LHCN-M2 (cell line): ENCODE data around the gene EEFSEC. TPM values are rescaled to one million over a fixed set of nuclear protein-coding genes. Genes with fewer than 3 reads are reported as not detected.

Experiments used
- DNase-seq: peaks from one replicate; pipeline ENCODE4 v3.0.0-alpha.2; 2012; ENCODE audit warnings: low read depth
- total RNA-seq: library from RNA; depleted of rRNA; stranded (reverse); fragments of >200 nt; gene quantifications from 2 replicates; pipeline ENCODE4 v1.2.3, GENCODE V29; 2014

Gene EEFSEC
- total RNA-seq, 1 experiment from 2014 or later = 7.9 TPM

DNA sequence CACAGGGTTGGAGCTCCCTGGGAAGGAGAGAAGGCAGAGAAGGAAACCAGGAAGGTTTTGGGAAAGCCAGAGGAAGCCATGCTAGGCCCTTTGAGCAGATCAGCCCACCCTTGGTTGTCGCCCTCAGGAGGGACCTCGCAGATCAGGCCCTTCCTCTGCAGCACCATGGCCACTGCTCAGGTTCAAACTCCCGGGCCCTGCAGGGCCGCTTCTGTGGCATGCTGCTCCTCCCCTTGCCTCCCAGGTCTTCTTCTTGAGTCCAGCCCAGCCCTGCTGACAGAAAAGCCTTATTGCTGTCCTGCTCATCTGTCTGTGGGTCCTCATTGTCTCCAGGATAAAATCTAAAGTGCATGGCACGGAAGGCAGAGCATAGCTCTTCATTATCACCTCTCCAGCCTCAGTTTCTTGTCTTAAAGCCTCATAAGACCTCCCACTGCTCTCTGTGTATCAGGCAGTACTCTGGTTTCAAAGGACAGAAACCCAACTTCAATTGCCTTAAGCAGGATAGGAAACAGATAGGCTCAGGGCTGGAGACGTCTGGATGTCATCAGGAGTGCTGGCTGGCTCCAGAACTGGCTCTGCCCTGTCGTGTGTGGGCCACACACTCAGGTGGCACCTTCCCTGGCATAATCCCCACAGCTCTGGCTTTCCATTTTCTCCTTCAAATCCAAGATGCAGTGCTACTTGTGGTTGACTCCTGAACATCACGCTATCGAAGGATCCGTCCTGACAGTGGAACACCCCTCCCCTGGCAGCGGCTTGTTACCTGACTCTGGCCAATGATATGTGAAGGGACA, 118.5 kb downstream of the EEFSEC start:
- DNase-seq = no peak

DNA sequence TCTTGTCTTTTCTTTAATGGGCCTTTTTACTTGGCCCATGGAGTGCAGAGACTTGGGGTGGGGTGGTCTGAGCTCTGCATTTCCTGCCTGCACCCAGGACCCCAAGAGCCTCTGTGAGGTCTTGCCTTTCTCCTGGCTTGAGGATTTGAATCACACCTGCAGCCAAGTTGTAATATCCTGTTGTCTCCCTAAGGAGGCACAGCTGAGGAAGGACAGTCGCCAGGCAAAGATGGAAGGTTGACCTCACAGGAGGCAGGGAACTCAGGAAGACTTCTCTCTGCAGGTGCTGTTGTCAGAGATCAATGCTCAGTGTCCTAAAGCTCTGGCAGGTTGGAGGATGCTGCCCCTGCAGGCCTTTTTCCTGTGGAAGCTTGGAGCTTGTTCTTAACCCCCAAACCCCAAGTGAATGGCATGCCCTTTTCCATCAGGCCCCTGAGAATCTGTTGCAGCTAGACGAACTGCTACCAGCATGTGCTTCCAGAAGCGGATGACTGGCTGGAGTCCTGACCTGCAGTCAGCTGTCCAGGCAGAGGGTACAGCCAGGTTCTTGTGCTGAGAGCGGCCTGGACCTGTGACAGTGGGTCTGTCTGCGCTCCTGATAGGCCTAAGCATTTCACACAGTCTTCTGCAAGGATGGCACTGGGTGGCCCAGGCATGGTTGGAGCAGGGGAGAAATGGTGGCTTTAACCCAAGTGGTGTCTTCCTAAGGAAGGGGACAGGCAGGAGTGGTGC, 120.0 kb downstream of the EEFSEC start:
- no peak for DNase-seq

GRCh38 chr3:128273841-128274573, 120.7 kb downstream of the EEFSEC start:
- DNase-seq = no peak

GRCh38 chr3:128274837-128275236, 121.6 kb downstream of the EEFSEC start:
- DNase-seq = peak; percentile 51

DNA sequence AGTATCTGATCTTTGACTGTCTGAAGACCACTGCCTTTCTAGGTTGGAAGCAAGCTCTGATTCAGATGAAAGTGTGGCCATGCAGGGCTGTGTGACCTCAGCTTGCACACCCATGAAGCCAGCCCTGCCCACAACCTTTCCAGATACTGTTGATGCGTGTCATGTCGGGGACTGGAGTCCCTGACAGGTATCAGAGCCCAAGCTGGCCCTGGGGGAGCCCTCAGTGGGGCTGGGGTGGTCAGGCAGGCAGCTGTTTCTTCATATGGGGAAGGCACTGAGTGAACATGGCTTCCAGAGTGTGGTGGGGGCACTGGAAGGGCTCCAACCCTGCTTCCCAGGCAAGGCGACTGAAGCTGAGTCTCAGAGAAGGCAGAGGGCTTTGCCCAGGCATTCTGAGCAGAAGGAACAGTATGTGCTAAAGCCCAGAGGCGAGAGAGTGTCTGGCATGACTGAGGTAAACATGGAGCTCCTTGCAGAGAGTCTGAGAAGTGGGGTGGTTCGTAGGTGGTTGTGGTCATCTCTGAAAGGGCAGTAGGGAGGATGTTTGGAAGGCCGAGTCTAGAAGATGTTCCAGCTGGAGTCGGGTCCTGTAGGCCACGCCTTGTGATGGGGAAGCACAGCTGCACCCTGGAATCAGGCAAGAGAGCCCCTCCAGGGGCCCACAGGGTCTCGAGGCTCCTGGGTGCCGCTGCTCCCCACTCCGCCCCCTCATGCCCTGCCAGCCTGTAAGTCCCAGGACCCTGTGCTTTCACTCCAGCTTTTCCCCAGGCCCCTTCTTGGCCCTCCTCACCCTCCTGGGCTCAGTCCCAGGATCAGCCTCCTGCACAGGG, 122.2 kb downstream of the EEFSEC start:
- no peak for DNase-seq

GRCh38 chr3:128276146-128276435, 122.8 kb downstream of the EEFSEC start:
- DNase-seq = no peak

DNA sequence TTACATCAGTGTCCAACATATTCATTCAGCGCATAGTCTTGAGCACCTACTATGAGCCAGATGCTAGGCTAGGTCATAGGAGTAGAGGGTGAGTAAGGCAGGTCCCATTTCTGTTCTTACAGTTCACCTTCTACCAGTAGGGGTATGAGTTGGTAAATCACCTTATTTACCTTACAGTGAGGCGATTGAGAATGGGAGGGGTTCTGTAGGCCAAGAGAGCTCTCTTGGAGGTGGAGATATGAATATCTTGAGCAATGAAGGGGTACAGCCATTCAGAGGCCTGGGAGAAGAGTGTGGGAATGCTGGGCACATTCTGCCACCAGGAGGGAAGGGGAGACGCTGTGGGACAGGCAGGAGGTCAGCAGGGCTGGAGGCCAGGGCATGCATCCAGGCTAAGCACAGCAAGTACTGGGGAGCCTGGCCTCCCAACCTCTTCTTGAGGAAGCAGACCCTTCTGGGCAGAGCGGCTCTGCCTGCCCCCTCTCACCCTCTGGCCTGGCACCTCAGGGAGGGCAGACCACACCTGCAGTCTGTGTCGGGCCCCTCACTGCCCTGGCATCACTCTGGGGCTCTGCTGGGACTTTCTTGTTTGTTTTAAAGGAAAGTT, 123.4 kb downstream of the EEFSEC start:
- DNase-seq = no peak

- no peak for DNase-seq
These were observed 124.2 kb downstream of the EEFSEC start for GRCh38 chr3:128277378-128278069.

- no peak for DNase-seq
These were observed 124.8 kb downstream of the EEFSEC start for GRCh38 chr3:128278130-128278529.

DNA sequence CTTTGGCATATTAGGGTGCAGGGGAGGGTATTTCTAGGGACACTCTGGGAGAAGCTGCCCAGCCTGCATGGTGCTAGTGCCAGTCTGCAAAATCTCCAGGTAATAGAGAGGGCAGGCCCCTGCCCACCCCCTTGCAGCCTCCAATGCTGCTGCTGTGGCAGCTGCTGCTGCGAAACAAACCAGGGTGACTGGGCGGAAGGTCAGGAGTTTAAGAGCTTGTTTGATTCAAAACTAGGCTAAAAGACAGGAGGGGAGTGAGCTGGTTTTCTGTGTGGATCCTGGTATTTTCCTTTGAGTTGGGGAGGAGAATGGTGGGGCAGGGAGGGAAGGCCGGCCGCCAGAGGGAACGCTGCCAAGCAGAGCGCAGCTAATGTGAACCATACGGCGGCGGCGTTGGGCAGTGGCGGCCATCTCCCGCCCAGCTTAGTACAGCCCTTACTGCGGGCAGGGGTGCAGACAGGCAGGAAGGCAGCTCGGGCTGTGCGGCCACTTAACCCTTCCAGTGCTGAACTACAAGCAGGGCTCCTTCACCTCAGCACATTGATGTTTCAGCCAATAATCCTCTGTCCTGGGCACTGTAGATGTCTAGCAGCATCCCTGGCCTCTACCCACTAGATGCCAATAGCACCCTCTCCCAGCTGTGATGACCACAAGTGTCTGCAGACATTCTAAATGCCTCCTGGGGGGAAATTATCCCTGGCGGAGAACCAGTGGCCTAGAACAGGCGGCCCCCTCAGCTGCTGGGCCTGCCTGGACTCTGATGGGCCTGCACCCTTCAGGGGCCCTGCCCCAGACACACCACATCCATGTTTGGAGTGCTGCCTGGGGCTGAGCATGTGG, 125.7 kb downstream of the EEFSEC start:
- no peak for DNase-seq

DNA sequence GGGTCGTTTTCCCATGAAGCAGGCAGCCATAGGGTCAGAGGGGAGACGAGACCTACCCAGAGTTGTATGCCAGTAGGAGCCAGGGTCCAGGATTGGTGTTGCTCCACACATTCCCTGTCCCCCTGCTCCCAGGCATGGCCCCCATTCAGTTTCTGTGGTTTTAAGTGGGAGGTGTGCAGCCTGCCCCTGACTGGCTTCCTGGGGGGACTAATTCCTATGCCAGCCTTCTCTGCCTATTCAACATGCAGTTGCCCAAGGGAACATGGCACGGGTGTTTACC, 126.3 kb downstream of the EEFSEC start:
- DNase-seq = no peak

DNA sequence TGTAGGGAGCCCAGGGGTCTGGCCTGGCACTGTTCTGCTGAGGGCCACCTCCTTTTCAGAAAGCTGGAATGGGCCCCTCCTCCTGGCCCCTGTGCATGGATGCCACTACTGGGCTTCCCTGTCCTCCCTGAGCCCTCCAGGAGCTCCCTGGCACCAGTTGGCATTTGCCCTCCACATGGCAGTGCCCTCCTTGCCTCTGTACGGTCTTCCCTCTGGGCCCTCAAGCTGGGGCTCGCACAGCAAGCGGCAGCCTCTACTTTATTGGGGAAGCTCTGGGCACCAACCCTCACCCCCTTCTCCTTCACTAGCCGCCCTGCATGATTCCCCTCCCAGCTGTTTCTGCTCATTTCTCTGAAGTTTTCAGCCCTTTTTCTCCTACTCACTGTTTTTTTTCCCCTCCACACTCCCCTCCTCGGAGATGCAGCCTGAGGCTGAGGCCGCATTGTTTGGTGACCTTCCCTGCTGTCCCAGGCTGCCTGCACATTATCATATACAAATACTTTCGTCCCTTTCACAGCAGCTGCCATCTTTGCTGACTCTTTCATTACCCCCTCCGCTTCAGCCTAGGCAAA, 127.3 kb downstream of the EEFSEC start:
- no peak for DNase-seq

DNA sequence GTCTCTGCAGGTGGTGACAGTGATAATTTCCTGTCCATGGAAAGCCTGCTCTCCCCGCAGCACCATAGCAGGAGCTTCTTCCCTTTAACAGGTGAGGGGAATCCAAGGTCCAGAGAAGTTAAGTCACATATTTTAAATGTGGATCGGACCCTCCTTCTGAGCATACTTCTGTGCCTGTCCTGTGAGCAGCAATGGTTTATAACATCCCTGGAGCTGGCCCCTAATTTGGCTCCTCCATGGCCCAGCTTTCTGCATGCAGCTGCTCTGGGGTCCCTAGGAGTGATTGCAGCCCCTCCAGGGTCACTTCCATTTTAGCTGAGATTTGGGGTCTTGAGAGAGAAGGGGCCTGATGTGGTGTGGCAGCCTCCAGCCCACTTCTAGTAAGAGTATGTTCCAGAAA, 127.8 kb downstream of the EEFSEC start:
- DNase-seq = no peak

DNA sequence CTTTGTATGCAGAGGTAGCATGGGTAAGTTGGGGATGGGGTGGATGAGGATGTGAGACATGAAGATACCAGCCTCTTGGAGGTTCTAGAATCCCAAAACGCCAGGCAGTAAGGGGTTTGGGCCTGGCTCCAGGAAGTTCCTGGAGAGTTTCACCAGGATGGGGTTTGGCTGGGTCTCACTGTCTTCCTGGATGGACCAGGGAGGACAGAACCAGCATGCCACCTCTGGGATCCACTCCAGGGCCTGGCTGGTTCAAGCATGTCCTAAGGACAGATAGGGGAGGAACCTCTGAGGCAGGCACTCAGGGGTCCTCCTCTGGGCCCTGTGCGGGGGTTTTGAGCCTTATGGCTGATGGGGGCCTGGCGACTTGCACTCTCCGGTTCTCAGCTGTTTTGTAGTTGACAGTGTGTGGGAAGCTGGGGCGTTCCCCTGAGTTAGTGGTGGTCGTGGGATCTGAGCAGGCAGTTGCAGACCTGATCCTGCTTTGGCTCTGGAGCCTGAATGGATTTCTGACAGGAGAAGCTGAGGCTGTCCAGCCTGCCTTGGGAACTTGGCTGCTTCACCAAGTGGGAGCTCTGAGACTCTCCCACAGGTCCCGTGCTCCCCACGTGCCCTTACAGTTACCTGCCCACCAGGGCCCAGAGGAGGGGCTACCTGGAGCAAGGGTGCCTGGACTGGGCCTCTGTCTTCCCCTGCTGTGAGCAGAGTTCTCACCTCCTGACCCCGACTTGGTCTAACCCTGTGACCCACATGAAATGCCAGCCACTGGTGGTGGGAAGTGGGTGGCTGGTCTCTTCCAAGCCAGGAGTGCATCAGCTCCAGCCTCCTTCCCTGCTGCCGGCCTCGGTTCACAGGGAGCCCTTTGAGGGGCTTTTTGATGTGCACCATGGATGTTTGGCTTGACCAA, 128.4 kb downstream of the EEFSEC start:
- no peak for DNase-seq

DNA sequence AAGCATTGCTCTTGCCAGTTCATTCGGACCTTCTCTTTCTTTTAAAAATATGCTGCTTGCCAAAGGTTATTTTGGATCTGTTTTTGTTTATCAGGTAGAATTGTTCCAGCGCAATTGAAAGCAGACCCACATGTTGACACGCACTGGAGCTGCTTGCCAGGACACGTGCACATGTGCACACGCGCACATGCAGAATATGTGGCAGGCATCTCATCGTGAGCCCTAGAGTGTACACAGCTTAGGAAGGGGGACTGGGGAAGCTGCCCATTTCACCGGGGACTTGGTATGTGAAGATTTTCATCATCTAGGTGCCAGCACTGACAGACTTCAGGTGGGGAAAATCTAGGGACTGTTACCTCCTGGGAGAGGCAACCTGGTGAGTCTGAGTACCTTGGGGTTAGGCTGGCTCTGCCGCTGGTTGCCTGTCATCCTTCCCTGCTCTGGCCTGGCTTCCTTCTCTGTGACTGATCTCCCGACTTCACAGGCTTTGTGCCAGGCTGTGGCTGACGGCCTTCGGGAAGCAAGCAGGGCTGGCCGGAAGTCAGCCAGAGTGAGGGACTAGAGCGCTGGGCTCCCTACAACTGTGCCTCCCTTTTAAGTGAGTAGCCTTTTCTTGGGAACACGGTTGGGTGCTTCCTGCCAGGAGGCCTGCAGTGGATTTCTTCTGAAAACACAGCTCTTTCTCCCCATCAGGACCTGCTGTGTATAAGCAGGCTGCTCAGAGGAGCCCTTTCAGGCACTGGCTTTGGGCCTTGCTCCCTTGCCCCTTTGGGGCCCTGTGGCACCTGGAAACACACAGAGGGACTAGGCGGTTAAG, 129.3 kb downstream of the EEFSEC start:
- no peak for DNase-seq

- DNase-seq = no peak
These were observed 130.1 kb downstream of the EEFSEC start for GRCh38 chr3:128283421-128283820.
